T-helper 1 cell treated with Interleukin-12 subunit alpha and Interleukin-12 subunit beta and Interleukin-4 antibody, amounts not matched to agents 30 μg/mL and 1 μg/mL, for 36 hours (primary cell): Measurements from ENCODE around the gene SLX9.

Experiments
- H3K27ac Mint-ChIP-seq: one replicate; pipeline ENCODE4 v1.8.0; 2021; ENCODE audit warnings: mild to moderate bottlenecking, mixed read lengths
- H3K27me3 Mint-ChIP-seq: one replicate; pipeline ENCODE4 v1.8.0; 2021; ENCODE audit warnings: low read depth, mixed read lengths
- H3K36me3 Mint-ChIP-seq: one replicate; pipeline ENCODE4 v1.8.0; 2021; ENCODE audit warnings: low read depth, mixed read lengths
- H3K4me1 Mint-ChIP-seq: one replicate; pipeline ENCODE4 v1.8.0; 2021; ENCODE audit warnings: low read depth, mixed read lengths
- H3K4me3 Mint-ChIP-seq: one replicate; pipeline ENCODE4 v1.8.0; 2021; ENCODE audit warnings: mild to moderate bottlenecking, moderate library complexity, mixed read lengths
- H3K9me3 Mint-ChIP-seq: one replicate; pipeline ENCODE4 v1.8.0; 2021; ENCODE audit warnings: mixed read lengths

Gene SLX9

DNA sequence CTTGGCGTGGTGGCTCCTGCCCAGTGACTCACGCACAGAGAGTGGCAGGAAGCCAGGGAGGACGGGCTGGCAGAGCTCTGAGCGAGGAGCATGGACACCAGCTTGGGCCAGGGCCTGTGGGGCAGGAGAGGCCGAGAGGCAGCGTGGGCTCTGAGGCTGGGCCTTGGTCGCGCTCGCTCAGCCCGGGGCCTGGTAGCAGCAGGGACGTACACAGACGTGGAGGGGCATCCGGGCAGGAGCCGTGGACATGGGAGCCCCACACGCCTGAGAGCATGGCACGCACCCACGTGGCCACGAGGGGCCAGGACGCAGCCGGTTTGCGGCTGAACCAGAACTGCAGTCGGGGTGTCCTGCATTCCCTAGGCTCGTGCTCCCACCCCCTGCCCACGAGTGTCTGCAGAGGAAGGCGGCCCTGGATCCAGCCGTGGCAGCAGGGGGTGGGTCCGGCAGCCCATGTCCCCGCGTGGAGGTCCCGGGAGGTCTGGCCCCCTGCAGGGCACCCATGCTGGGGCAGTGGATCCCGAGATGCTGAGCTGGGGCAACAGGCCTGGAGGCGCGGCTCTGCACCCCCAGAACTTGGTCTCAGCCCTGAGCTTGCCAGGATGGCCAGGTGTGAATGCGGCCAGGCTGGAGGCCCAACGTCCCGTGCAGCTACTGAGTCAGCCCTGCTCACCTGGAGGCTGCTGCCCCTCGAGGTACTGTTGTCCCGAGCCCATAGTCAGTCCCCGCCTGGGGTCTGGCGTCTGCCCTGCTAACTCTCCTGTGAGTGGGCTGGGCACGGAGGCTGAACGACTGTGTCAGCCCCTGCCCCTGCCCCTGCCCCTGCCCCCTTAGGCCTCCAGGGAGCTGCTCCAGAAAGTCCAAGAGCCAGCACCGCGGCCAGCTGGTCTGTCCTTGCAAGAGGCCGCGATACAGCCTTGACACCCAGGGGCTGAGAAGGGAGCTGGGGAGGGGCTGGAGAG, 61.6 kb downstream of the SLX9 start:
- H3K4me3 Mint-ChIP-seq: no peak overlapping the region
- no peaks in the 10 kb centered on the region for H3K9me3 Mint-ChIP-seq
- no peaks in the 10 kb centered on the region for H3K36me3 Mint-ChIP-seq
- peaks cover 7% of the 10 kb centered on the region for H3K27me3 Mint-ChIP-seq
- H3K27ac Mint-ChIP-seq: no peak overlapping the region
- H3K4me1 Mint-ChIP-seq: no peaks in the 10 kb centered on the region

DNA sequence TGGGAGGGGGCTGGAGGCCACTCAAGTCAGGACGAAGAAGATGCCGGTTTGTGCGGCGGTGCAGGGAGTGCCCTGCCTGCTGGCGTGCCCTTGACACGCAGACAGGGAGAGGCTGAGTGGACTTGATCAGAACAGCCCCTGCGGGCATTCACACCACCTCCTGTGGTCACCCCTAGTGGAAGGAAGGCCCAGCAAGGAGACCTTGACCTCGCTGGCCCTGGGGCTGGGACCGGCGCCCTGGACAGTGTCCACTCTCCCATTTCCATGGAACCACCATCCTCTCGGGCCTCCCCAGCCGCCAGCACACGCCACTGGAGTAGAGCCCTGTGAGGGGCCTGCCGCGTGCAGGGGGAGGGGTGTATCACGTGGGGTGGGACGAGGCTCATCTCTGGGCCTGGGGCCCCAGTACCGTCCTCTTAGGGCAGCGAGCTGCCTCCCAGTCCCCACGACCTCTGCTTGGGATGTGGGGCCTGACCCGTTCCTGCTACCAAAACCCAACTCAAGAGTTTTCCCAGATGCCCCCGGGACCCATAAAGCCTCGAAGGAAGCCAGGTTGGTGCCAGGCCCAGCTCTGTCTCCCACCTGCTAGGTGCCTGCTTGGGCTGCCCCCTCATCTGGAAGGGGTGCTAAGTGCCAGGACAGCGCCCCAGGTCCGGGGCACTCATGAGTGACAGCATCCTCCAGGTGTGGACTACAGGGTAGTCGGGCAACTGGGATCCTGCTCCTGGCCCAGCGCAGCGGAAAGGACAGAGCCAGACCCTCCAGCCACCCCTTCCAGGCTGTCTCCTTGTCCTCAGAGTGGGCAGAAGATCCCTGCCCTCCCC, 62.8 kb downstream of the SLX9 start:
- Mint-ChIP-seq H3K9me3 (no peaks in the 10 kb centered on the region), H3K36me3 (no peaks in the 10 kb centered on the region)

DNA sequence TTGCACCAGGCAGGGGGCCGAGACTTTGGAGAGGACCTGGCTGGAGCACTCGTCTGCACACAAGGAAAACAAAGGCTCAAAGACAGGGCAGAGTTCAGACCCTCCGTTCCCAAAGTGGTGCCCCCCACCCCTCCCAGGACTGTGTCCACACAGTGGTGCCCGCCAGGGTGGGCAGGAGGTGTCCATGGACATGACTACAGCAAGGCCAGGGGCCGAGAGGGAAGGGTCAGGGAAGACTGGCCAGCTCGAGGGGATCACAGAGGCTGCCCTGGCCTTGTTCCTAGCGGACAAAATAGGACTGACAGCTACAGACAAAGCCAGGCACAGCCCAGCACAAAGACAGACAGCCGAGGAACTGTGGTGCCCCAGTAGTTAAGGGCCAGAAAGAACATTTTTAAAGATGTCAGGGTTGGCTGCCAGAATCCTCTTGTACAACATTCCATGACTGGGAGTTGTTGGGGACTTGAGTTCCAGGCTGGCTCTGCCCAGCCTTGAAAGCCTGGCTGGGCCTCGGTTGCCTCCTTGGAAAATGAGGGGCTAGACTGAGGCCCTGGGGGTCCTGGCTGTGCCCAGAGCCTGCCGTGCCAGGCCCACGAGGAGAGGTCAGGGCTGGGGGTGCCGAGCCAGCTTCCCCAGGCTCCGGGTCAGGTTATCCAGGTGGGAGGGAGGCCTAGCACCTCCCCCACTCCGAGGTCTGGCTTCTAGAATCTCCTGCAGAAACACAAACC, 63.7 kb downstream of the SLX9 start:
- Mint-ChIP-seq H3K4me3 (no peak overlapping the region), H3K27me3 (peaks cover 22% of the 10 kb centered on the region), H3K9me3 (no peaks in the 10 kb centered on the region), H3K4me1 (no peaks in the 10 kb centered on the region), H3K36me3 (no peaks in the 10 kb centered on the region), H3K27ac (no peak overlapping the region)

More for the DNA sequence above, 62.8 kb downstream of the SLX9 start:
- Mint-ChIP-seq H3K4me1 (no peaks in the 10 kb centered on the region), H3K27me3 (peaks cover 17% of the 10 kb centered on the region), H3K4me3 (no peak overlapping the region), H3K27ac (no peak overlapping the region)

- H3K27me3 Mint-ChIP-seq: peaks cover 27% of the 10 kb centered on the region
- H3K4me1 Mint-ChIP-seq: no peaks in the 10 kb centered on the region
- no peaks in the 10 kb centered on the region for H3K9me3 Mint-ChIP-seq
- no peak overlapping the region for H3K27ac Mint-ChIP-seq
- no peaks in the 10 kb centered on the region for H3K36me3 Mint-ChIP-seq
- H3K4me3 Mint-ChIP-seq: no peak overlapping the region
Measured at GRCh38 chr21:45004059-45004422, 64.2 kb downstream of the SLX9 start.

DNA sequence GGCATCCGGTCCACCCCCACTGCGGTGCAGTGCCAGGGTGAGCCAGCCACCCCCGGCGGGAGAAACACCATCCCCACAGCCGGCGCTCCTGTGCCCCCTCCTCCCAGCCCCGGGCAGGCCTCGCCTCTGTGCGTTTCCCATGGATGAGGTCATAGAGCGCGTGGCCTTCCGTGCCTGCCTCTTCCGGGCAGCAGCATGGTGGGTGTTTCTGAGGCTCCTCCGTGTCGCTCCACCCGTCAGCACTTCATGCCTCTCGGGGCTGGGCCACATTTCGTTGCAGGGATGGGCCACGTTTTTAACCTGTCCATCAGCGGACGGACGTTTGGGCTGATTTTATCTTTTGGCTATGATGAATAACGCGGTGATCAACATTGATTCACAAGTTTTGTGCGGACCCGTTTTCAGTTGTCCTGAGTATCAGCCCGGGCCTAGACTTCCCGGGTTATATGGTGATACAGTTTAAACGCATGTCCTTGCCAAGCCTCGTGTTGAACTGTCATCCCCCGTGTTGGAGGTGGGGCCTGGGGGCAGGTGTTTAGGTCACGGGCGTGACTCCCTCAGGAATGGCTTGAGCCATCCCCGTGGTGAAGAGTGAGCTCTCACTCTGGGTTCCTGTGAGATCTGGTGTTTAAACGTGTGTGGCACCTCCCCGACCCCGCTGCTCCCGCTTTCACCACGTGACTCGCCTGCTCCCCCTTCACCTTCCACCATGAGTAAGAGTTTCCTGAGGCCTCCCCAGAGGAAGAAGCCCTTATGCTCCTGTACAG, 64.8 kb downstream of the SLX9 start:
- no peaks in the 10 kb centered on the region for H3K4me1 Mint-ChIP-seq
- no peak overlapping the region for H3K4me3 Mint-ChIP-seq
- no peak overlapping the region for H3K27ac Mint-ChIP-seq
- H3K9me3 Mint-ChIP-seq: no peaks in the 10 kb centered on the region
- H3K36me3 Mint-ChIP-seq: no peaks in the 10 kb centered on the region
- peaks cover 34% of the 10 kb centered on the region for H3K27me3 Mint-ChIP-seq

DNA sequence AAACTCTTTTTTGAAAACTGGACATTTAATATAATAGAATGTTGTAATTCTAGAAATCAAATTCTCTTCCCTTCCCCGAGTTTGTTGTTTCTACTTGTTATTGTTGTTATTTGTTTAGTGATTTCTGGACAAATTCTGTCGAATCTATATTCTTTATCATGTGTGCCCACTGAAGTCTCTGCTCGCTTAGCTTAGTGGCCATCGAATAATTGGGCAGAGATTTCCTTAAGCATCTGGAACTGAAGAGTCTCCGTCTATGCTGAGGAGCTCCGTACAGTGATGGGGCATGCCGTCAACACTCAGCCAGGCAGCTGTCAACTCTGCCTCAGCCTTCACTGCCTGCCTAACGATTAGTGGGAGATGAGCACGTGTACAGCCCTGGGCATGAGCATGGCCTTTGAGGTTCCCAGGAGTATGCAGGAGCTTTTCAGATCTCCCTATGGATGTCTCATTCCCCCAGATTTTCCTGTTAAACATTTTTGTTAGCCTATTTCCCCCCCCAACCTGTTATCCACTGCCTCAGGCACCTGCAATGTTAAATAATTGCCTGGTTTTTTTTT, 66.8 kb downstream of the SLX9 start:
- H3K4me1 Mint-ChIP-seq: no peaks in the 10 kb centered on the region
- no peaks in the 10 kb centered on the region for H3K9me3 Mint-ChIP-seq
- no peaks in the 10 kb centered on the region for H3K36me3 Mint-ChIP-seq
- no peak overlapping the region for H3K4me3 Mint-ChIP-seq
- H3K27ac Mint-ChIP-seq: no peak overlapping the region
- H3K27me3 Mint-ChIP-seq: peaks cover 44% of the 10 kb centered on the region

DNA sequence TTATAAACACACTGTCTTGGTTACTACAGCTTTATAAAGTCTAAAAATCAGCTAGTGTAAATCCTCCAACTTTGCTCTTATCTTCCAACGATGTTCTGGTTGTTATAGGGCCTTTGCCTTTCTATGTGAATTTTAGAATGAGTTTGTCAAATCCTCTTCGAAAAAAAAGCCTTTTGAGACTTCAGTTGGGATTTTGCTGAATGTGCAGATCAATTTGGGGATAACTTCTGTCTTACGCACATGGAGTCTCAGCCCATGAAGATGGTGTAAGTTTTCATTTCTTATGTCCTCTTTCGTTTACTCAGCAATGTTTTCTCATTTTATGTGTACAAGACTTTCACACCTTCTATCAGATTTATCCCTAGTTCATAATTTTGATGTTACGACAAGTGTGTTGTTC, 69.8 kb downstream of the SLX9 start:
- Mint-ChIP-seq H3K36me3 (no peaks in the 10 kb centered on the region), H3K27ac (no peak overlapping the region), H3K4me3 (no peak overlapping the region), H3K4me1 (no peaks in the 10 kb centered on the region), H3K9me3 (no peaks in the 10 kb centered on the region), H3K27me3 (peaks cover 44% of the 10 kb centered on the region)

DNA sequence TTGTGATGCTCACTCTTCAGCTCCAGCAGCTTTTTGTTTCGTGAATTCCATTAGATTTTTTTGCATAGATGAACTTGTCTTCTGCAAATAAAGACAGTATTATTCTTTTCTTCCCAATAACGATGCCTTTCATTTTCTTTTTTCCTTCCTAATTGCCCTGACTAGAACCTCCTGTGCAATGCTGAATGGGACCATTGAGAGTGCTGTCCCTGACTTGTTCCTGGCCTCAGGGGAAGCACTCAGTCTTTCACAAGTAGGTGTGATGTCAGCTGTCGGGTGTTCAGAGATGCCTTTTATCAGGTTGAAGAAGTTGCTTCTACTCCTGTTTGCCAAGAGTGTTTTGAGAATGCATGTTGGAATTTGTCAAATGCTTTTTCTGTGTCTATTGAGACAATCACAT, 70.3 kb downstream of the SLX9 start:
- no peak overlapping the region for H3K4me3 Mint-ChIP-seq
- no peaks in the 10 kb centered on the region for H3K36me3 Mint-ChIP-seq
- peaks cover 44% of the 10 kb centered on the region for H3K27me3 Mint-ChIP-seq
- no peaks in the 10 kb centered on the region for H3K9me3 Mint-ChIP-seq
- H3K4me1 Mint-ChIP-seq: no peaks in the 10 kb centered on the region
- no peak overlapping the region for H3K27ac Mint-ChIP-seq

GRCh38 chr21:45010860-45011259, 71.0 kb downstream of the SLX9 start:
- no peaks in the 10 kb centered on the region for H3K4me1 Mint-ChIP-seq
- no peaks in the 10 kb centered on the region for H3K36me3 Mint-ChIP-seq
- no peak overlapping the region for H3K4me3 Mint-ChIP-seq
- H3K27ac Mint-ChIP-seq: no peak overlapping the region
- H3K9me3 Mint-ChIP-seq: no peaks in the 10 kb centered on the region
- peaks cover 44% of the 10 kb centered on the region for H3K27me3 Mint-ChIP-seq

DNA sequence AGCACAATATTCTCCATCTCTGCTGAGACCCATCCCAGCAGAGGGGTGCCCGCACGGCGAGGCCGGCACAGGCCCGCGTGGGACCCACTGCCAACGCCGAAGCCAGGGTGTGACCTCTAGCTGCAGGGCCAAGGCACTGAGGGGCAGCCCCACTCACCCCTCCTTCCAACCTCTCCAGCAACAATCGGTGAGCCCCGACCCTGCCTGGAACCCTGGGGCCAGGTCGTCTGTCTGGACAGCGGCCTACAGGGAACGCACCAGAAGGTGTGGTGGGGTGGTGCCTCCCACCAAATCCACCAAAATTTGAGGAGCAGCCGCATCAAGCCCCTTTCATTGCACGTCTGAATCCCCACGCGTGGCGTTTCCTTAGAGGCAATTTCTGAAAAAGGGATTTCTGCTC, 71.6 kb downstream of the SLX9 start:
- Mint-ChIP-seq H3K4me3 (no peak overlapping the region), H3K27me3 (peaks cover 46% of the 10 kb centered on the region), H3K4me1 (no peaks in the 10 kb centered on the region), H3K9me3 (no peaks in the 10 kb centered on the region), H3K36me3 (no peaks in the 10 kb centered on the region), H3K27ac (no peak overlapping the region)

GRCh38 chr21:45011911-45012661, 72.3 kb downstream of the SLX9 start:
- Mint-ChIP-seq H3K27ac (no peak overlapping the region), H3K36me3 (no peaks in the 10 kb centered on the region), H3K27me3 (peaks cover 44% of the 10 kb centered on the region), H3K9me3 (no peaks in the 10 kb centered on the region), H3K4me3 (no peak overlapping the region), H3K4me1 (no peaks in the 10 kb centered on the region)

GRCh38 chr21:45012662-45013259, 72.9 kb downstream of the SLX9 start:
- Mint-ChIP-seq H3K27ac (no peak overlapping the region), H3K4me3 (no peak overlapping the region), H3K27me3 (peaks cover 44% of the 10 kb centered on the region), H3K4me1 (peaks cover 3% of the 10 kb centered on the region), H3K9me3 (no peaks in the 10 kb centered on the region), H3K36me3 (no peaks in the 10 kb centered on the region)
